K562 (cell line): ENCODE measurements around the gene PPARD. TPM values are rescaled to one million over a fixed set of nuclear protein-coding genes. Genes with fewer than 3 reads are reported as not detected.

Source experiments
- AFF1 ChIP-seq, 2 experiments: fragments of 450-650 bp; IDR thresholded peaks; 2 replicates each; pipeline ENCODE4 v1.6.1; 2018; ENCODE audit warnings: mild to moderate bottlenecking in 2 of 2, low read depth in 1 of 2; ENCODE audit not compliant: partially characterized antibody in 2 of 2
- CBX1 ChIP-seq: sonication (generic); IDR thresholded peaks from 2 replicates; pipeline ENCODE4 v1.6.1; 2016; ENCODE audit warnings: antibody characterized with exemption, low read depth, mild to moderate bottlenecking
- CBX8 ChIP-seq: fragments of 200-600 bp; sonication (generic); IDR thresholded peaks from 2 replicates; pipeline ENCODE4 v1.6.1; 2012; ENCODE audit warnings: borderline replicate concordance, mixed run types, low read depth, mild to moderate bottlenecking, moderate library complexity, mixed read lengths, low read length, control low read depth, inconsistent platforms; ENCODE audit not compliant: poor library complexity, severe bottlenecking; ENCODE audit errors: extremely low read depth
- MTA3 ChIP-seq: fragments of 450-650 bp; formaldehyde crosslinking; IDR thresholded peaks from 2 replicates; pipeline ENCODE4 v1.6.1; 2017; ENCODE audit warnings: mild to moderate bottlenecking, borderline replicate concordance
- MYNN ChIP-seq, 2 experiments: sonication (generic); formaldehyde crosslinking in 1 of 2; IDR thresholded peaks; 2 replicates each; pipeline versions ENCODE4 v1.5.0 to v1.6.1; 2016 to 2020; ENCODE audit warnings: antibody characterized with exemption in 1 of 2, missing genetic modification reagents in 1 of 2
- NCOA1 ChIP-seq: fragments of 450-650 bp; IDR thresholded peaks from 2 replicates; pipeline ENCODE4 v1.6.1; 2016; ENCODE audit warnings: low read depth
- TRIM24 ChIP-seq, 2 experiments: fragments of 450-650 bp; IDR thresholded peaks; 2 replicates each; pipeline ENCODE4 v1.6.1; 2016
- TRIM28 ChIP-seq: fragments of 450-650 bp; IDR thresholded peaks from 2 replicates; pipeline ENCODE4 v1.6.1; 2017
- USF1 ChIP-seq: sonication (generic); formaldehyde crosslinking; IDR thresholded peaks from 2 replicates; pipeline ENCODE4 v1.9.0; 2022; ENCODE audit warnings: mild to moderate bottlenecking, missing genetic modification reagents
- ZEB2 ChIP-seq: fragments of 450-650 bp; IDR thresholded peaks from 2 replicates; pipeline ENCODE4 v1.6.1; 2016
- ZFP36 ChIP-seq: fragments of 150-350 bp; IDR thresholded peaks from 2 replicates; pipeline ENCODE4 v1.6.1; 2018; ENCODE audit warnings: low read length, low read depth; ENCODE audit not compliant: partially characterized antibody
- ZNF512 ChIP-seq: IDR thresholded peaks from 2 replicates; pipeline ENCODE4 v1.6.1; 2016; ENCODE audit warnings: missing genetic modification characterization, missing compliant biosample characterization
- ZNF561 ChIP-seq: fragments of 450-650 bp; formaldehyde crosslinking; conservative IDR thresholded peaks from 2 replicates; pipeline ENCODE4 v1.4.0; 2020; ENCODE audit warnings: mild to moderate bottlenecking, moderate library complexity
- ZNF830 ChIP-seq: fragments of 250-450 bp; sonication (Bioruptor Pico); IDR thresholded peaks from 2 replicates; pipeline ENCODE4 v1.5.0; 2021; ENCODE audit warnings: mild to moderate bottlenecking
- polyA plus RNA-seq, 8 experiments: library from polyadenylated mRNA; depleted of rRNA in 4 of 8; stranded (reverse) in 5 of 8; unstranded in 3 of 8; fragments of >200 nt; fragmentation: Nextera tagmentation in 2 of 8; fragmentation: Illumina TruSeq in 1 of 8; extraction: Ambion mirVana in 2 of 8; extraction: Trizol in 1 of 8; gene quantifications; 2 replicates each; pipeline versions ENCODE4 v1.2.1 to v1.2.3, GENCODE V29; 2011 to 2014; ENCODE audit warnings: inconsistent platforms in 1 of 8, missing spikeins in 1 of 8
- total RNA-seq, 7 experiments: library from RNA; depleted of rRNA in 6 of 7; stranded (reverse); fragments of >200 nt in 6 of 7; fragmentation: Illumina TruSeq in 2 of 7; extraction: Trizol in 2 of 7; gene quantifications; 2 replicates each; pipeline versions ENCODE4 v1.2.1 to v1.2.3, GENCODE V29; 2011 to 2021; ENCODE audit warnings: low replicate concordance in 1 of 7
- TF ChIP-seq, protein P1 (sequence below): fragments of 450-650 bp; IDR thresholded peaks from 2 replicates; pipeline ENCODE4 v1.6.1; 2018; ENCODE audit warnings: mild to moderate bottlenecking, low read depth; ENCODE audit not compliant: partially characterized antibody
- TF ChIP-seq, protein P2 (sequence below): fragments of 250-450 bp; sonication (Bioruptor Pico); IDR thresholded peaks from 2 replicates; pipeline ENCODE4 v1.8.0; 2021; ENCODE audit warnings: moderate library complexity, mild to moderate bottlenecking, inconsistent platforms

Gene PPARD
- total and polyA plus RNA-seq, 9 of the 15 experiments (the other 6 are each of a cell fraction or from before 2014, with no cell fraction given) = 0.14 to 13.2 (median 3.8) TPM

GRCh38 chr6:35429463-35429862 is 87.1 kb downstream of the PPARD start (continued):
- TF ChIP-seq TRIM24 (IDR thresholded peaks at IDR 0.05) (peak; percentile 52 to 81; a peak in 2 of 4 replicates), CBX1 (peak; percentile 88), MTA3 (0 out of 2 replicates have a peak, but pooled peaks have one; percentile 26), ZNF830 (no peak), ZEB2 (peak; percentile 53; the same call in 1 of the 2 replicates), USF1 (CRISPR knock-in tag) (no peak), CBX8 (no peak), ZFP36 (no peak), TRIM28 (peak; percentile 99), ZNF561 (CRISPR knock-in tag) (peak; percentile 94), ZNF512 (no peak), NCOA1 (no peak), AFF1 (IDR thresholded peaks at IDR 0.05; ENCODE audit: low read depth in 1 of 2, partially characterized antibody in 2 of 2) (peak in 1 of 2 experiments; percentile 40), MYNN (IDR thresholded peaks at IDR 0.05) (no peak), MYNN (CRISPR knock-in tag; IDR thresholded peaks at IDR 0.05) (no peak)
- TF ChIP-seq, protein P1, sequence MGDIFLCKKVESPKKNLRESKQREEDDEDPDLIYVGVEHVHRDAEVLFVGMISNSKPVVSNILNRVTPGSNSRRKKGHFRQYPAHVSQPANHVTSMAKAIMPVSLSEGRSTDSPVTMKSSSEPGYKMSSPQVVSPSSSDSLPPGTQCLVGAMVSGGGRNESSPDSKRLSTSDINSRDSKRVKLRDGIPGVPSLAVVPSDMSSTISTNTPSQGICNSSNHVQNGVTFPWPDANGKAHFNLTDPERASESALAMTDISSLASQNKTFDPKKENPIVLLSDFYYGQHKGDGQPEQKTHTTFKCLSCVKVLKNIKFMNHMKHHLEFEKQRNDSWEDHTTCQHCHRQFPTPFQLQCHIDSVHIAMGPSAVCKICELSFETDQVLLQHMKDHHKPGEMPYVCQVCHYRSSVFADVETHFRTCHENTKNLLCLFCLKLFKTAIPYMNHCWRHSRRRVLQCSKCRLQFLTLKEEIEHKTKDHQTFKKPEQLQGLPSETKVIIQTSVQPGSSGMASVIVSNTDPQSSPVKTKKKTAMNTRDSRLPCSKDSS = peak; percentile 98
- TF ChIP-seq, protein P2, sequence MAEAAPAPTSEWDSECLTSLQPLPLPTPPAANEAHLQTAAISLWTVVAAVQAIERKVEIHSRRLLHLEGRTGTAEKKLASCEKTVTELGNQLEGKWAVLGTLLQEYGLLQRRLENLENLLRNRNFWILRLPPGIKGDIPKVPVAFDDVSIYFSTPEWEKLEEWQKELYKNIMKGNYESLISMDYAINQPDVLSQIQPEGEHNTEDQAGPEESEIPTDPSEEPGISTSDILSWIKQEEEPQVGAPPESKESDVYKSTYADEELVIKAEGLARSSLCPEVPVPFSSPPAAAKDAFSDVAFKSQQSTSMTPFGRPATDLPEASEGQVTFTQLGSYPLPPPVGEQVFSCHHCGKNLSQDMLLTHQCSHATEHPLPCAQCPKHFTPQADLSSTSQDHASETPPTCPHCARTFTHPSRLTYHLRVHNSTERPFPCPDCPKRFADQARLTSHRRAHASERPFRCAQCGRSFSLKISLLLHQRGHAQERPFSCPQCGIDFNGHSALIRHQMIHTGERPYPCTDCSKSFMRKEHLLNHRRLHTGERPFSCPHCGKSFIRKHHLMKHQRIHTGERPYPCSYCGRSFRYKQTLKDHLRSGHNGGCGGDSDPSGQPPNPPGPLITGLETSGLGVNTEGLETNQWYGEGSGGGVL (CRISPR knock-in tag) = no peak
